Lung (tissue), 12 donors: ENCODE measurements around the gene FBXO31. TPM values are rescaled to one million over a fixed set of nuclear protein-coding genes. Genes with fewer than 3 reads are reported as not detected.

Experiments
- ATAC-seq: fragments of 200-7000 bp; cut with Tn5 transposase; one replicate; pipeline ENCODE4 v1.9.1; 2020; ENCODE audit warnings: moderate number of reproducible peaks; ENCODE audit not compliant: insufficient read depth, low FRiP score
- DNase-seq, 3 donors: peaks; one replicate each; pipeline ENCODE4 v3.0.0-alpha.2; 2013 to 2017
- H3K27ac ChIP-seq, 2 donors: one replicate each; pipeline ENCODE4 v1.5.1; 2013; ENCODE audit warnings: mild to moderate bottlenecking in 2 of 2, moderate library complexity in 2 of 2, control low read depth in 1 of 2, inconsistent platforms in 1 of 2, low read depth in 1 of 2, low read length in 1 of 2
- H3K27me3 ChIP-seq, 3 donors: one replicate each; pipeline ENCODE4 v1.5.1; 2013; ENCODE audit warnings: low read length in 2 of 3; ENCODE audit not compliant: control insufficient read depth in 3 of 3, insufficient read depth in 3 of 3
- H3K36me3 ChIP-seq, 4 donors: one replicate each; pipeline ENCODE4 v1.5.1; 2013; ENCODE audit warnings: low read length in 4 of 4, mild to moderate bottlenecking in 1 of 4, moderate library complexity in 1 of 4; ENCODE audit not compliant: control insufficient read depth in 4 of 4, insufficient read depth in 4 of 4
- H3K4me1 ChIP-seq, 5 donors: one replicate each; pipeline ENCODE4 v1.5.1; 2013; ENCODE audit warnings: low read length in 5 of 5, mild to moderate bottlenecking in 2 of 5, moderate library complexity in 1 of 5; ENCODE audit not compliant: control insufficient read depth in 5 of 5, insufficient read depth in 5 of 5
- H3K4me3 ChIP-seq: one replicate; pipeline ENCODE4 v1.5.1; 2013; ENCODE audit warnings: mild to moderate bottlenecking, control low read depth, moderate library complexity
- H3K9ac ChIP-seq, 2 donors: one replicate each; pipeline ENCODE4 v1.5.1; 2013; ENCODE audit warnings: low read length in 2 of 2, control low read depth in 1 of 2; ENCODE audit not compliant: insufficient read depth in 1 of 2
- H3K9me3 ChIP-seq, 4 donors: one replicate each; pipeline ENCODE4 v1.5.1; 2013; ENCODE audit warnings: low read length in 3 of 4, mild to moderate bottlenecking in 1 of 4, moderate library complexity in 1 of 4; ENCODE audit not compliant: control insufficient read depth in 4 of 4, insufficient read depth in 3 of 4
- CTCF ChIP-seq: IDR thresholded peaks from 2 replicates; pipeline ENCODE4 v1.5.1; 2012; ENCODE audit warnings: mild to moderate bottlenecking; ENCODE audit errors: control extremely low read depth, extremely low read depth
- WGBS, 2 donors: extraction: QIAGEN DNeasy Blood & Tissue Kit; methylation state at CpG; one replicate each; pipeline ENCODE4 v1.1.7; 2013; 5-methylcytosine and 5-hydroxymethylcytosine counted together
- polyA plus RNA-seq, 2 donors: library from polyadenylated mRNA; stranded (reverse); fragments of 200-250 nt; gene quantifications; one replicate each; pipeline ENCODE4 v1.2.1, GENCODE V29; 2013
- total RNA-seq, 2 donors: library from RNA; depleted of rRNA in 1 of 2; stranded (reverse); fragments of >200 nt in 1 of 2; gene quantifications; one replicate each; pipeline ENCODE4 v1.2.1, GENCODE V29; 2014 to 2021
- donor health status: control.
- donor health status: control.
- donor health status: Bipolar disorder and iron deficiency.
- donor health status: healthy.
- donor health status: DM: yes; HTN: yes; CAD: no.

The FBXO31 gene
- total and polyA plus RNA-seq, 4 donors = 10.1 to 35.1 (median 23.2) TPM

GRCh38 chr16:87319011-87319410 lies 64.6 kb downstream of the FBXO31 start:
- ATAC-seq = no peak
- Histone ChIP-seq H3K4me3 (no peak overlapping the region), H3K9me3 (no peaks in the 10 kb centered on the region), H3K9ac (no peak overlapping the region), H3K36me3 (peaks cover 0 to 3% (median 0%) of the 10 kb centered on the region in 4 donors), H3K27me3 (no peaks in the 10 kb centered on the region), H3K4me1 (peaks cover 0 to 9% (median 4%) of the 10 kb centered on the region in 5 donors), H3K27ac (no peak overlapping the region)
- TF ChIP-seq CTCF = no peak
- no peak for DNase-seq

- TF ChIP-seq CTCF = no peak
- Histone ChIP-seq H3K4me1 (peaks cover 0 to 9% (median 4%) of the 10 kb centered on the region in 5 donors), H3K9ac (peak overlapping the region; percentile 70 to 93), H3K27ac (peak overlapping the region; percentile 97 to 98), H3K4me3 (peak overlapping the region; percentile 95), H3K9me3 (no peaks in the 10 kb centered on the region), H3K36me3 (peaks cover 0 to 3% (median 0%) of the 10 kb centered on the region in 4 donors), H3K27me3 (no peaks in the 10 kb centered on the region)
- ATAC-seq (peak; percentile 39), DNase-seq (peak; percentile 71 to 80 (median 71))
- WGBS, 2 donors = 8 to 14% methylated on average over 27 to 28 of the region's 28 CpGs
These were observed 65.6 kb downstream of the FBXO31 start for GRCh38 chr16:87317750-87318644.

- Histone ChIP-seq H3K27ac (peak within 1 kb of the TSS; percentile 97 to 98), H3K27me3 (no peaks in the 10 kb centered on the region), H3K36me3 (no peaks in the 10 kb centered on the region), H3K4me1 (peaks cover 0 to 9% (median 4%) of the 10 kb centered on the region in 5 donors), H3K9ac (peak within 1 kb of the TSS; percentile 70 to 93), H3K4me3 (peak within 1 kb of the TSS; percentile 95), H3K9me3 (no peaks in the 10 kb centered on the region)
- peak; percentile 98 for DNase-seq
- TF ChIP-seq CTCF = peak; percentile 49
- peak; percentile 97 for ATAC-seq
- WGBS, 2 donors = 0% methylated on average over 62 to 64 of the region's 64 CpGs
These were observed 66.4 kb downstream of the FBXO31 start, which contains the start of gene C16orf95 for GRCh38 chr16:87316923-87317749. TSS of gene C16orf95 (minus strand) at chr16:87317392. CDS start at chr16:87317242, 150 bp downstream.
